GM18870 (cell line): ENCODE results near the gene TSC22D1.

Experiments used
- ATAC-seq: cut with Tn5 transposase; IDR thresholded peaks from one replicate; pipeline ENCODE4 v1.9.1; 2021; ENCODE audit warnings: moderate library complexity; ENCODE audit not compliant: unreplicated experiment

The TSC22D1 gene

GRCh38 chr13:44410328-44410859, 165.7 kb downstream of the TSC22D1 start:
- no peak for ATAC-seq

- no peak for ATAC-seq
These were observed 166.5 kb downstream of the TSC22D1 start for GRCh38 chr13:44409595-44409994.

GRCh38 chr13:44407891-44408290, 168.2 kb downstream of the TSC22D1 start:
- no peak for ATAC-seq

DNA sequence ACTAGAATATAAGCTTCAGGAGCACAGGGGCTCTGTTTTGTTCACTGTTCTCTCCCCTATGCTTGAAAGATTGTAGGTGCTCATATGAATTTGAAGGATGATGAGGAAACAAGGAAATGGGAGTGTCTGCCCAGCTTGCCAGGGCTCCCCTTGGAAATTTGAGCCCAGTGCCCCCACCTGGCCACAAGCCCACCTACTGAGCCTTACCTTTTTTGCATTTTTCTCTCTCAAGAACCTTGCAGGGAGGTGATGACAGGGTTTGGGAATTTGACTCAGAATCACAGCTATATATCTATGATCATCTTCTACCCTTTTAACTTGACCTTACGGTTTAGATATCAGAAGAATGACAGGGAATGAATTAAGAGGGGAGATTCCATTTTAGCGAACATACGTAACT, 168.8 kb downstream of the TSC22D1 start:
- no peak for ATAC-seq

DNA sequence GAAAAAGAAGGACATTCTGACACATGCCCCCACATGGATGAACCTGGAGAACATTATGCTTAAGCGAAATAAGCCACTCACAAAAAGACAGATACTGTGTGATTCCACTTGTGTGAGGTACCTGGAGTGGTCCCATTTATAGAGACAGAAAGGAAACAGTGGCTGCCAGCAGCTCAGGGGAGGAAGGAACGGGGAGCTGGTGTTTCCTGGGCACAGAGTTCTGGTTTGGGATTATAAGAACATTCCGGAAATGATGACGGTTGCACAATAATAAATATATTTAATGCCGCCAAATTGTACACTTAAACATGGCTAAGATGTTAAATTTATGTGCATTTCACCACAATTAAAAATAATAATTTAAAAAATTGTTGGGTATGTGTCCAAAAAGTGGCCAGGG, 169.5 kb downstream of the TSC22D1 start:
- no peak for ATAC-seq

- no peak for ATAC-seq
These were observed 171.6 kb downstream of the TSC22D1 start for GRCh38 chr13:44404261-44405132.

DNA sequence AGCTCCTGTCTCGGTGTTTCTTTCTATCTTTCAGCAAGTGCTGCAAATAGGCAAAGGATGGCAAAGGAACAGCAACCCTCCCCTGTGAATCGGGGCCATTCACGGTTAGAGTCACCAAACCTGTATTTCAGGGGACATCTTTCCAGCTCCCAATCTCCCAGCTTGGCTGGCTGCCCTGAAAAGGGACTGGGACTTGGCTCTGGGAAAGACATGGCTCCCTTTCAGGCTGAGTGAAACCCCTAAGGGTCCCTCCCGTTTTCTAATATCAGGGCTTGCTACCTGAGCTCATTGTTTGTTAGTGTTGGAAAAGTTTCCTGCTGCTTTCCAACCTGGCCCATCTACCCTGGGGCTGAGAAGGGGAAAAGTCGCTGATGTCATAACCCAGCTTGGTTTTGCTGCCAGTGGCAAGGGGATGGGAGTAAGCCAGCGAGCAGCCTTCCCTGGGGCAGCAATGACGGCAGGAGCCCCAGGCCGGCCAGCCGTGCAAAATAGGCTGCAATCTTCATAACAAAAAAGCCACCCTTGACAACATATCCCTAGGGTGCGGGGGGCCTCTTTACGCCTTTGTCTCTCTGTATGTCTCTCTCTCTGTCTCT, 172.6 kb downstream of the TSC22D1 start:
- ATAC-seq = no peak

DNA sequence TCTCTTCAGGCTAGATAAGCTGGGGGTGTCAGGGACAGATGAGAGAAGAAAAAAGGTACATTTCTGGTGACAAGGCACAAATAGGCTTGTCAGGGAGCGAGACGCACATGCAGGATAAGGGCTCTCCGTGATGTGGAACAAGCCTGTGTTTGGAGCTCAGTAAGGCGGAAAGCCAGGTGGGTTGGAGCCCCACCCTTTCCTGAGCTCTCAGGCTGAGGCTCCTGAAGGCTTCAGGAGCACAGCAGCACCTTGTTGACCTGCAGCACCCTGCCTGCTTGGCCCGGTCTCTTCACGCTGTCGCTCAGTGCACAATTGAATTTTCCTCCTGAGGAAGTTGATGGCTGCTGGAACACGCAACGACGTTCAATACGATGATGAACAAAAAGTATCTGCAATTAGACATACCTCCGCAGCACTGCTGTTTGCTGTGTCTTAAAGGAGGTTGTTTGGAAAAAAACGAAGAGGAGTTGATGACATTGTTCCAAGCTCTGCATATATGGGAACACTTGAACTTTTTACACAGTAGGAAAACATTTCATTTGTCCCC, 173.2 kb downstream of the TSC22D1 start:
- no peak for ATAC-seq

DNA sequence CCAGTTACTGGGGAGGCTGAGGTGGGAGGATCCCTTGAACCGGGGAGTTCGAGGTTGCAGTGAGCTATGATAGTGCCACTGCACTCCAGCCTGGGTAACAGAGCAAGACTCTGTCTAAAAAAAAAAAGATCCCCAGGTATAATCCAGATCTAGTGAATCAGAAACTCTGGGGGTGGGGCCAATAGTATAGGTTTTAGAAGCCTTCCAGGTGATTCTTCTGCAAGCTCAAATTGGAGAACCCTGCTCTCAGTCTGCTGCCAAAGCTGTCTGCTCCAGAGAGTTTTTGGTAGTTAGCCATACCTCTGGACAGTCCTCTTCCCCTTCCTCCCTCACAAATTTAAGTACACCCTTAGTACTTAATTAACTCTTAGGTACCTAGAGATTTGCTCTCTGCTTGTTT, 174.6 kb downstream of the TSC22D1 start:
- no peak for ATAC-seq

DNA sequence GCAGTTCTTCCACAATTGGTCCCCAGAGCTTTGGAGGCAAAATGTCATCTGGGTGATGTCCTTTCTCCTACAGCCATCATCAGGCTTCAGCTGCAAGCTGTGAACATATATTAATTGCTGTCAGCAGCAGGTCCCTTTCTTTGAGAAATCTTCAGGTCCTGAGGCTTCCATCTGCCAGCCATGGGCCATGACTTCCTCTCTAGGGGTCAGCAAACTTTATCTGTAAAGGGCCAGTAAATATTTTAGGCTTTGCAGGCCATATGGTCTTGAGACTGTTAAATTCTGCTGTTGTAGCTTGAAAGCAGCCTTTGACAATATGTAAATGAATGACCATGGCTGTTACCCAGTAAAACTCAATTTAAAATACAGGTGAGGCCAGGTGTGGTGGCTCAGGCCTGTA, 175.4 kb downstream of the TSC22D1 start:
- no peak for ATAC-seq

- ATAC-seq = no peak
These were observed 177.1 kb downstream of the TSC22D1 start for GRCh38 chr13:44399074-44399473.

- no peak for ATAC-seq
These were observed 177.5 kb downstream of the TSC22D1 start for GRCh38 chr13:44398606-44399005.

DNA sequence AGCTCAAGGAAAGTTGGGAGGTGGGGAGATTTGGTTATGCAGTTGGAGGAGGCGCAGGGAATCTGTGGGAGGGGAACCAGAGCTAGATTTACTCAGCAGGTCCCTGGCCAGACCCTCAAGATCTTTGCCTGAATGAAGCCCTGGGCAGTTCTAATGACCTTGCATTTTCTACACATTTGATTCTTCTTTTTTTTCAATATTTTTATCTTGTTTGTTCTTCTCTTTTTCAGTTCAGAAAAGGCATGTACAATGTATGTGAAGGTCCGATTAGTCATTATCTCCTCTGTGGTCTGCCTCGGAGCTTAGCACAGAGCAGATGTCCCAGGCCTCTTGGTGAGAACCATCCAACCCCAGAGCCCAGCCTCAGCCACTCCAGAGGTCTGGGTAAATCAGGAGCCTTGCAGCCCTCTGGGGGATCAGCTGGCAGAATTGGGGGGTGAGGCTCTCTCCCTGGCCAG, 178.3 kb downstream of the TSC22D1 start:
- no peak for ATAC-seq

DNA sequence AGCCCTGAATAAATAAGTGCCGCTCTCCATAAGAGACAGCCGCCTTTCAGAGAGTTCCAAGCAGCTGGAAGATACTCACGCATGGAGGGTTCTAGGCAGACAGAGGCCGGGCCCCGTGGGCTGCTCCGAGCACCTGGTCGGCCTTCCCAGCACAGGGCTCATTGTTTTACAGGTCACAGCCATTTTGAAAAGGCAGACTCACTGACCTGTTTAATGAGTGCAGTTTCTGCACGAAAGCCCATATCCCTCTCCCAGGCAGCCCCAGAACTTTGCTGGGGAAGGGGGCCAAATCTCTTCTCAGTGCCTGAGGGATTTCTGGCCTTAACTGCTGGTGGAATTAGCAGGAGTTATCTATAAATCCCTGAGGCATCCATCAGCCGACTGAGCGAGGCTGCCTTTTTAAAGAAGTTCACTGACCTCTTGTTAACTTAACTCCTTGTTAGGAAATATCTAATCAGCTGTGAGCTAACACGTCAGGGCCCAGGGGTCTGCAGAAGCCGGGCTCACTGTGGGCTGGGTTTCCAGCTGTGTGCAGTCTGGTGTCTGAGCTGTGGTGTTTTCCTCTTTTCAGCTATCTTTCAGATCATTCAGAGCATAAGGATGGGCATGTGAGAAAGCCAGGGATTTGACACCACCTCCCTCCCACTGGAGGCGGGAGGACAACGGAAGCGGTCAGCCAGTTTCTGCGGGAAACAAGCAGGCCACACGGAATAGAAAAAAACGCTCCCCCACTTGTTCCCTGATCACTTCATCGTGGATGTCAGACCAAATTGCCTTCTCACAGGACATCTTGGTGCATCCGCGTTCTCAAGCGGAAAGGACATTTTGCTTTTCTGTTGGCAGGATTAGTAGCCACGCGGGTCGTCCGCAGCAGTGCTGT, 179.2 kb downstream of the TSC22D1 start:
- ATAC-seq = no peak

- ATAC-seq = no peak
These were observed 180.0 kb downstream of the TSC22D1 start for GRCh38 chr13:44395976-44396694.

GRCh38 chr13:44394658-44395057, 181.5 kb downstream of the TSC22D1 start:
- ATAC-seq = no peak

DNA sequence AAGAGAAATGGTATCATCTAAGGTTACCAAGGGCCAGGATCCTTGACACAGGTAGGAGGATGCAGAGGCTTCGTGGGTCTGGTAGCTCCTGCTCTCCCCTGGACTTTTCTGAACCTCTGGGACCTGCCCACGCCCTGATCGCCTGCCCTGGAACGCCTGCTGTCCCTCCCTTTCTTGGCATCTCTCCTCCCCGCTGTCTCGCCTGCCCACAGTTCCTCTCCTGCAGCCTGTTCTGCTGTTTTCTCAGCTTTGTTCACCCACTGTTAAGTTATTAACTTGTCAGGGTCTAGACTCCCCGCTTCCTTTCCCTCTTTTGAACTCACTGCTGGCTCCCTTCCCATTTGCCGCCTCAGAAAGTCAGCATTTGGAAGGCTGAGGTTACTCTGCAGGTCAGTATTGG, 182.7 kb downstream of the TSC22D1 start:
- no peak for ATAC-seq

- no peak for ATAC-seq
These were observed 186.3 kb downstream of the TSC22D1 start for GRCh38 chr13:44389876-44390275.

DNA sequence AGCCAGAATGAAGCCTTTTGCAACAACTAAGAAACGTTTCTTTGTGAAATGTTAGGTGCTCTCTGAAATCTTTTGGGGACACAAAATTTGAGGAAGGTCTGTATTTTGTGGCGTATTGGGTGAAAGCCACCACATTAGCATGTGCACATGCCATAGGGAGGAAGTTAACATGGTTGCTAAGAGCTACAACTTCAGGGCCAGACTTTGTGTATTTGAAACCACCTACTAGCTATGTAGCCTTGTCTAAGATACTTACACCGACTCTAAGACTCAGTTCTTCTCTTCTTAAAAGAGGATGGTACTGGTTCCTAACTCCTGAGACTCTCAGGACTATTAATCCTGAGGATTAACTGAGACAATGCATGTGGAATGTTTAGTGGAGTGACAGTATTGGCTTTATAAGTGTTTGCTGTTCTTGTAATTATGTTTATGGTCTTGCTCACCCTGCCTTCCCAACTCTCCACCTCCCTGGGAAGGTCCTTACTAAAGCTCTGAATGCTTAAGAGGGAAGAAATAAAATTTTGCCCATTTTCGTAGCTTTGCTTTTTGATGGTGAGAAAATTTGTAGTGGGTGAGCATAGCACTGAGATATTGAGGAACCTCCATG, 187.0 kb downstream of the TSC22D1 start:
- no peak for ATAC-seq
